CD14-positive monocyte (primary cell): ENCODE measurements around the gene STAT4. TPM values are rescaled to one million over a fixed set of nuclear protein-coding genes. Genes with fewer than 3 reads are reported as not detected.
A peak's percentile ranks its signal among the peaks of the same experiment; 100 is the strongest.

ENCODE experiments used
- DNase-seq, 3 donors: peaks; one replicate each; pipeline ENCODE4 v3.0.0-alpha.2; 2011 to 2022
- H2AFZ ChIP-seq: 2 replicates; pipeline ENCODE4 v1.6.0; 2012; ENCODE audit warnings: mild to moderate bottlenecking, low read depth, low read length, inconsistent platforms; ENCODE audit not compliant: insufficient read depth, poor library complexity, severe bottlenecking
- H3K27ac ChIP-seq, 2 donors: 1 replicate in 1 of 2; 2 replicates in 1 of 2; pipeline ENCODE4 v1.5.1; 2012 to 2013; ENCODE audit warnings: low read length in 2 of 2, control low read depth in 1 of 2, inconsistent platforms in 1 of 2, low read depth in 1 of 2, mild to moderate bottlenecking in 1 of 2
- H3K27me3 ChIP-seq, 2 donors: one replicate each; pipeline versions ENCODE4 v1.6.0 to v1.6.1; 2011 to 2013; ENCODE audit warnings: low read length in 2 of 2; ENCODE audit not compliant: control insufficient read depth in 2 of 2, insufficient read depth in 2 of 2
- H3K36me3 ChIP-seq, 2 donors: replicated peaks in 1 of 2; 1 replicate in 1 of 2; 2 replicates in 1 of 2; pipeline versions ENCODE4 v1.5.1 to v1.6.1; 2012 to 2013; ENCODE audit warnings: low read length in 2 of 2, control low read depth in 1 of 2, inconsistent platforms in 1 of 2, mild to moderate bottlenecking in 1 of 2; ENCODE audit not compliant: insufficient read depth in 2 of 2, control insufficient read depth in 1 of 2
- H3K4me1 ChIP-seq, 2 donors: 1 replicate in 1 of 2; 2 replicates in 1 of 2; pipeline versions ENCODE4 v1.5.1 to v1.6.1; 2012 to 2013; ENCODE audit warnings: low read length in 2 of 2, control low read depth in 1 of 2, inconsistent platforms in 1 of 2, mild to moderate bottlenecking in 1 of 2, moderate library complexity in 1 of 2; ENCODE audit not compliant: insufficient read depth in 2 of 2, control insufficient read depth in 1 of 2
- H3K4me2 ChIP-seq: replicated peaks from 2 replicates; pipeline ENCODE3; 2012; ENCODE audit warnings: low read length, moderate library complexity, mild to moderate bottlenecking; ENCODE audit not compliant: poor library complexity, severe bottlenecking; ENCODE audit errors: extremely low read depth
- H3K4me3 ChIP-seq, 3 experiments: fragments of 200-600 bp in 1 of 3; sonication (generic) in 1 of 3; replicated peaks in 1 of 3; 1 replicate in 2 of 3; 2 replicates in 1 of 3; pipeline ENCODE4 v1.5.1; 2011 to 2013; ENCODE audit warnings: low read length in 3 of 3, mild to moderate bottlenecking in 3 of 3, control low read depth in 2 of 3, low read depth in 2 of 3, inconsistent platforms in 1 of 3, moderate library complexity in 1 of 3
- H3K79me2 ChIP-seq: 2 replicates; pipeline ENCODE4 v1.6.0; 2012; ENCODE audit warnings: mild to moderate bottlenecking, control low read depth, inconsistent platforms, low read length, moderate library complexity; ENCODE audit not compliant: insufficient read depth
- H3K9ac ChIP-seq: 2 replicates; pipeline ENCODE4 v1.6.0; 2017; ENCODE audit warnings: low read length, mild to moderate bottlenecking; ENCODE audit not compliant: insufficient read depth, poor library complexity, severe bottlenecking
- H3K9me3 ChIP-seq, 2 donors: replicated peaks in 1 of 2; 1 replicate in 1 of 2; 2 replicates in 1 of 2; pipeline versions ENCODE4 v1.5.1 to v1.6.1; 2012 to 2013; ENCODE audit warnings: low read length in 2 of 2, control low read depth in 1 of 2; ENCODE audit not compliant: control insufficient read depth in 1 of 2, insufficient read depth in 1 of 2
- H4K20me1 ChIP-seq: 2 replicates; pipeline ENCODE4 v1.6.0; 2012; ENCODE audit warnings: mild to moderate bottlenecking, low read length, control low read depth, moderate library complexity; ENCODE audit not compliant: insufficient read depth
- H3K27ac Mint-ChIP-seq, 7 donors: one replicate each; pipeline ENCODE4 v1.8.0; 2020; ENCODE audit warnings: mild to moderate bottlenecking in 7 of 7, mixed read lengths in 7 of 7, moderate library complexity in 6 of 7, inconsistent platforms in 2 of 7
- H3K27me3 Mint-ChIP-seq, 3 donors: one replicate each; pipeline ENCODE4 v1.8.0; 2021 to 2022; ENCODE audit warnings: low read depth in 3 of 3, mild to moderate bottlenecking in 3 of 3, mixed read lengths in 3 of 3, moderate library complexity in 3 of 3, inconsistent platforms in 1 of 3
- H3K36me3 Mint-ChIP-seq, 2 donors: one replicate each; pipeline ENCODE4 v1.8.0; 2020; ENCODE audit warnings: mixed read lengths in 2 of 2, inconsistent platforms in 1 of 2, mild to moderate bottlenecking in 1 of 2
- H3K4me1 Mint-ChIP-seq: one replicate; pipeline ENCODE4 v1.8.0; 2020; ENCODE audit warnings: mild to moderate bottlenecking, mixed read lengths
- H3K4me3 Mint-ChIP-seq, 2 donors: one replicate each; pipeline ENCODE4 v1.8.0; 2020; ENCODE audit warnings: mild to moderate bottlenecking in 2 of 2, mixed read lengths in 2 of 2, moderate library complexity in 1 of 2
- H3K9me3 Mint-ChIP-seq, 7 donors: one replicate each; pipeline ENCODE4 v1.8.0; 2020 to 2022; ENCODE audit warnings: mixed read lengths in 7 of 7, mild to moderate bottlenecking in 6 of 7, moderate library complexity in 6 of 7, inconsistent platforms in 2 of 7
- CTCF ChIP-seq: fragments of 200-600 bp; IDR thresholded peaks from one replicate; pipeline ENCODE4 v1.8.0; 2022; ENCODE audit warnings: antibody characterized with exemption, mild to moderate bottlenecking
- WGBS: methylation state at CpG from one replicate; pipeline ENCODE4 v1.1.5; 2013; ENCODE audit warnings: missing lambda C conversion rate; ENCODE audit not compliant: insufficient coverage; 5-methylcytosine and 5-hydroxymethylcytosine counted together
- intact Hi-C, 2 donors: fragments of 100-400 bp; cut with micrococcal nuclease; formaldehyde crosslinking; loops; one replicate each; pipeline versions ENCODE4 v1.15.0 to v1.15.1; 2023
- polyA plus RNA-seq, 3 donors: library from polyadenylated mRNA; depleted of rRNA in 1 of 3; unstranded in 2 of 3; stranded (reverse) in 1 of 3; fragments of 300-500 nt in 2 of 3; fragments of >200 nt in 1 of 3; fragmentation: Illumina TruSeq in 2 of 3; gene quantifications; 1 replicate in 2 of 3; 2 replicates in 1 of 3; pipeline ENCODE4 v1.2.3, GENCODE V29; 2012 to 2021

Gene STAT4
- polyA plus RNA-seq, 3 donors = 0.31 to 0.52 (median 0.31) TPM

GRCh38 chr2:191115391-191115790 lies 35.4 kb downstream of the STAT4 start:
- no peak for DNase-seq
- Histone ChIP-seq H3K36me3 (no peaks in the 10 kb centered on the region), H3K27ac (no peak overlapping the region), H3K9ac (no peak overlapping the region), H3K27me3 (no peaks in the 10 kb centered on the region), H3K9me3 (no peaks in the 10 kb centered on the region), H3K4me3 (no peak overlapping the region), H3K4me2 (no peak overlapping the region), H4K20me1 (no peaks in the 10 kb centered on the region), H2AFZ (no peak overlapping the region), H3K4me1 (peaks cover 0 to 3% of the 10 kb centered on the region in 2 donors), H3K79me2 (no peaks in the 10 kb centered on the region)
- Mint-ChIP-seq H3K27me3 (no peaks in the 10 kb centered on the region), H3K36me3 (no peaks in the 10 kb centered on the region), H3K9me3 (peaks cover 0 to 2% (median 0%) of the 10 kb centered on the region in 7 donors), H3K4me1 (peaks cover 10% of the 10 kb centered on the region), H3K27ac (peak overlapping the region in 1 of 7 donors; percentile 16), H3K4me3 (no peak overlapping the region)
- intact Hi-C loops = no loop called here
- TF ChIP-seq CTCF = no peak
- 100% methylated on average over 2 of the region's 3 CpGs for WGBS

DNA sequence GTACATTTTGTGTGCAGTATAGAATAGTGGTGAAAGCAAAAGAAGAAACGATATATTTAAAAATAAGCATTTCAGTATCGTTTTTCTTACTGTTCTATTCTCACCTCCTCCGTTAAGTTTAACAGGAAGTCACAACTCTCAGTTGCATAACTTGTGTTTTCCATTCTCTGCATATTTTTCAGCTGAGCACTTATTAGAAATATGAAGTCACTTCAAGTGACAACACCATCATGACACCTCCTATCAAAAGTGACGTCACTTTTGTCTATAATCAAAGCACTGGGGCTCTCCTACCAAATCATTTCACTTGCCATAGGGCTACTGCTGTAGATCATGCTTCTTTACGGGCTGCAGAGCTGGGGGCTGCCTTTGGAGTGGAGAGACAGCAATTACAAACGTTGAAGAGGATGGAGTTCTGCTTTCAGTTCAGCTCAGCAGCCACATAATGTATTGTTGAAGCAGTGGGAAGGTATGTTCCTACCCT lies 36.3 kb downstream of the STAT4 start:
- H3K4me3 Mint-ChIP-seq = peak overlapping the region; percentile 73 to 86
- no peak for TF ChIP-seq CTCF
- Histone ChIP-seq H4K20me1 (no peaks in the 10 kb centered on the region), H3K4me1 (peaks cover 0 to 3% of the 10 kb centered on the region in 2 donors), H3K9me3 (no peaks in the 10 kb centered on the region), H3K4me2 (peak overlapping the region; percentile 62), H3K27me3 (no peaks in the 10 kb centered on the region), H3K4me3 (peak overlapping the region; percentile 37 to 65 (median 62)), H3K79me2 (no peaks in the 10 kb centered on the region), H3K9ac (no peak overlapping the region), H2AFZ (peak overlapping the region; percentile 48), H3K36me3 (no peaks in the 10 kb centered on the region), H3K27ac (peak overlapping the region; percentile 28 to 44)
- DNase-seq = peak; percentile 34 to 64 (median 36)
- no peaks in the 10 kb centered on the region for H3K36me3 Mint-ChIP-seq
- H3K27ac Mint-ChIP-seq = peak overlapping the region; percentile 68 to 88 (median 77)
- peaks cover 0 to 2% (median 0%) of the 10 kb centered on the region in 7 donors for H3K9me3 Mint-ChIP-seq
- H3K27me3 Mint-ChIP-seq = no peaks in the 10 kb centered on the region
- intact Hi-C loops = no loop called here
- 0% methylated on average over 1 of the region's 6 CpGs for WGBS
- H3K4me1 Mint-ChIP-seq = peaks cover 10% of the 10 kb centered on the region
